Brain microvascular endothelial cell (primary cell): ENCODE data around the gene RCOR1.

Experiments used
- DNase-seq: peaks from one replicate; pipeline ENCODE4 v3.0.0-alpha.2; 2020
- H3K27ac ChIP-seq: fragments of 250-450 bp; sonication (Bioruptor Pico); 2 replicates; pipeline ENCODE4 v1.5.1; 2020; ENCODE audit warnings: mild to moderate bottlenecking, moderate library complexity
- H3K27me3 ChIP-seq: fragments of 250-450 bp; sonication (Bioruptor Pico); replicated peaks from 2 replicates; pipeline ENCODE4 v1.5.1; 2020; ENCODE audit warnings: mild to moderate bottlenecking
- H3K36me3 ChIP-seq: fragments of 250-450 bp; sonication (Bioruptor Pico); replicated peaks from 2 replicates; pipeline ENCODE4 v1.5.1; 2020; ENCODE audit warnings: mild to moderate bottlenecking
- H3K4me3 ChIP-seq: 2 replicates; pipeline ENCODE4 v1.5.1; 2011; ENCODE audit warnings: low read depth, mild to moderate bottlenecking, control low read depth, low read length, moderate library complexity
- CTCF ChIP-seq: IDR thresholded peaks from 2 replicates; pipeline ENCODE4 v1.5.1; 2011; ENCODE audit warnings: low read depth, mild to moderate bottlenecking, moderate library complexity, low read length, control low read depth, inconsistent platforms; ENCODE audit errors: missing control alignments
- in situ Hi-C: cut with HindIII; loops from 2 replicates; pipeline ENCODE4 v1.10.0; 2017; ENCODE audit warnings: low sequenced_read_pairs, low pct_ligation_motif_present

Gene RCOR1

GRCh38 chr14:102591372-102591943 lies 991 bp upstream of the RCOR1 start:
- in situ Hi-C loops, result no loop called here
- H3K27ac ChIP-seq, result peak overlapping the region; percentile 98
- H3K36me3 ChIP-seq, result no peaks in the 10 kb centered on the region
- H3K4me3 ChIP-seq, result peak overlapping the region; percentile 76
- DNase-seq, result no peak
- no peaks in the 10 kb centered on the region for H3K27me3 ChIP-seq
- no peak for TF ChIP-seq CTCF

- peak overlapping the region; percentile 60 for H3K27ac ChIP-seq
- H3K27me3 ChIP-seq, result no peaks in the 10 kb centered on the region
- H3K36me3 ChIP-seq, result no peaks in the 10 kb centered on the region
- H3K4me3 ChIP-seq, result peak overlapping the region; percentile 74
- in situ Hi-C loops, result no loop called here
- no peak for DNase-seq
- no peak for TF ChIP-seq CTCF
Measured at GRCh38 chr14:102592763-102593060, 263 bp downstream of the RCOR1 start.

- Histone ChIP-seq H3K27ac (peak overlapping the region; percentile 60), H3K27me3 (no peaks in the 10 kb centered on the region), H3K36me3 (no peaks in the 10 kb centered on the region), H3K4me3 (peak overlapping the region; percentile 74)
- in situ Hi-C loops, result no loop called here
- peak; percentile 43 for TF ChIP-seq CTCF
- DNase-seq, result no peak
Measured at GRCh38 chr14:102593061-102593824, 794 bp downstream of the RCOR1 start.

- H3K27me3 ChIP-seq, result no peaks in the 10 kb centered on the region
- H3K27ac ChIP-seq, result no peak overlapping the region
- in situ Hi-C loops, result no loop called here
- H3K4me3 ChIP-seq, result peak overlapping the region; percentile 74
- no peak for TF ChIP-seq CTCF
- DNase-seq, result no peak
- H3K36me3 ChIP-seq, result no peaks in the 10 kb centered on the region
Measured at GRCh38 chr14:102593825-102594137, 1.3 kb downstream of the RCOR1 start.

- peak; percentile 68 for DNase-seq
- in situ Hi-C loops, result no loop called here
- TF ChIP-seq CTCF, result peak; percentile 89
- H3K27me3 ChIP-seq, result no peaks in the 10 kb centered on the region
- H3K27ac ChIP-seq, result no peak overlapping the region
- no peaks in the 10 kb centered on the region for H3K36me3 ChIP-seq
- peak overlapping the region; percentile 74 for H3K4me3 ChIP-seq
Measured at GRCh38 chr14:102594514-102595175, 2.2 kb downstream of the RCOR1 start.
